NK-92 treated with Interleukin-12 subunit alpha and Interleukin-12 subunit beta, amount 100 ng/mL, for 24 hours (cell line): ENCODE measurements around the gene SPTBN2.
"Not testable (repeated sequence)": the region's sequence is repeated elsewhere in the genome, so short reads cannot be mapped to it uniquely, and the experiment has no call there.

ENCODE experiments used
- DNase-seq: peaks from one replicate; lab custom pipeline; 2025; lab: John Stamatoyannopoulos, UW

Gene SPTBN2

GRCh38 chr11:66724167-66724566 is 4.8 kb downstream of the SPTBN2 start:
- DNase-seq: not testable (repeated sequence)

GRCh38 chr11:66723693-66724092 is 5.3 kb downstream of the SPTBN2 start:
- no peak for DNase-seq

GRCh38 chr11:66722745-66723651 is 6.0 kb downstream of the SPTBN2 start:
- DNase-seq: no peak

- DNase-seq: no peak
Measured at GRCh38 chr11:66721939-66722338, 7.1 kb downstream of the SPTBN2 start.

GRCh38 chr11:66720899-66721470 is 8.0 kb downstream of the SPTBN2 start:
- no peak for DNase-seq

- no peak for DNase-seq
Measured at GRCh38 chr11:66720223-66720898, 8.7 kb downstream of the SPTBN2 start.

- no peak for DNase-seq
Measured at GRCh38 chr11:66719111-66719872, 9.7 kb downstream of the SPTBN2 start.

- DNase-seq: no peak
Measured at GRCh38 chr11:66718320-66718971, 10.6 kb downstream of the SPTBN2 start.

- no peak for DNase-seq
Measured at GRCh38 chr11:66717925-66718319, 11.1 kb downstream of the SPTBN2 start.

- no peak for DNase-seq
Measured at GRCh38 chr11:66716996-66717395, 12.0 kb downstream of the SPTBN2 start.

- DNase-seq: no peak
Measured at GRCh38 chr11:66715346-66716085, 13.5 kb downstream of the SPTBN2 start.

- DNase-seq: no peak
Measured at GRCh38 chr11:66713746-66714480, 15.1 kb downstream of the SPTBN2 start.

GRCh38 chr11:66710384-66710930 is 18.6 kb downstream of the SPTBN2 start:
- no peak for DNase-seq

- DNase-seq: no peak
Measured at GRCh38 chr11:66708701-66709100, 20.3 kb downstream of the SPTBN2 start.

- no peak for DNase-seq
Measured at GRCh38 chr11:66708094-66708493, 20.9 kb downstream of the SPTBN2 start.

GRCh38 chr11:66707486-66707885 is 21.5 kb downstream of the SPTBN2 start:
- DNase-seq: no peak

- DNase-seq: no peak
Measured at GRCh38 chr11:66706989-66707388, 22.0 kb downstream of the SPTBN2 start.

GRCh38 chr11:66705587-66706335 is 23.3 kb downstream of the SPTBN2 start:
- DNase-seq: no peak

- DNase-seq: no peak
Measured at GRCh38 chr11:66704659-66705360, 24.2 kb downstream of the SPTBN2 start.
